Ramos (cell line): ENCODE results near the gene DYNLT1.
"Not testable (repeated sequence)": the region's sequence is repeated elsewhere in the genome, so short reads cannot be mapped to it uniquely, and the experiment has no call there.

Experiments used
- in situ Hi-C: fragments of 300-500 bp; cut with MboI; formaldehyde crosslinking; loops from one replicate; pipeline ENCODE4 v1.14.3; 2022; ENCODE audit warnings: low sequenced_read_pairs; ENCODE audit not compliant: unreplicated experiment

The DYNLT1 gene

GRCh38 chr6:158644231-158645063 is at the start of gene DYNLT1:
Gene DYNLT1 (minus strand): TSS chr6:158644743. CDS start chr6:158644708, 35 bp downstream.
- in situ Hi-C loops = no loop called here

- in situ Hi-C loops = no loop called here
Observed at GRCh38 chr6:158688860-158689259, 44.3 kb upstream of the DYNLT1 start.

- in situ Hi-C loops = no loop called here
Observed at GRCh38 chr6:158687506-158687905, 43.0 kb upstream of the DYNLT1 start.

- in situ Hi-C loops = no loop called here
Observed at GRCh38 chr6:158686791-158687381, 42.3 kb upstream of the DYNLT1 start.

DNA sequence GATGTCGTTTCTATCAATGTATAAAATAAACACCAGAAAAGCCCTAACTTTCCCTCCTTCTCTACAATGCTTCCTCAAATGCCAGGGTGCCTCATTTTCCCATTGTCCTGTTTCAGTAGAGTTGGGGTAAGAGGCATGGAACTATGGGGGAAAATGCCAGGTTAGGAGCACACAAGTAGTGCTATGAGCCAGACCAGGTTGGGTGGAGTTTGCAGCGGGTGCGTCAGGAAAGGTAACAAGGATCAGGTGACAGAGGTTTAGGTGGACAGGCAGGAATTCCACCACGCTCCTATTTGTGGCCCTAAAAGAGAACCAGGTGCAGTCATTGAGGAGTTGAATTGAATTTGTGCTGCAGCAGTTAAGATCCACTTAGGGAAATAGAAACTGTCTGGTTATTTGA is 41.8 kb upstream of the DYNLT1 start:
- in situ Hi-C loops = no loop called here

- in situ Hi-C loops = no loop called here
Observed at GRCh38 chr6:158684745-158685324, 40.3 kb upstream of the DYNLT1 start.

- in situ Hi-C loops = no loop called here
Observed at GRCh38 chr6:158684311-158684710, 39.8 kb upstream of the DYNLT1 start.

GRCh38 chr6:158680481-158680880 is 35.9 kb upstream of the DYNLT1 start:
- in situ Hi-C loops = no loop called here

- in situ Hi-C loops = no loop called here
Observed at GRCh38 chr6:158680015-158680414, 35.5 kb upstream of the DYNLT1 start.

DNA sequence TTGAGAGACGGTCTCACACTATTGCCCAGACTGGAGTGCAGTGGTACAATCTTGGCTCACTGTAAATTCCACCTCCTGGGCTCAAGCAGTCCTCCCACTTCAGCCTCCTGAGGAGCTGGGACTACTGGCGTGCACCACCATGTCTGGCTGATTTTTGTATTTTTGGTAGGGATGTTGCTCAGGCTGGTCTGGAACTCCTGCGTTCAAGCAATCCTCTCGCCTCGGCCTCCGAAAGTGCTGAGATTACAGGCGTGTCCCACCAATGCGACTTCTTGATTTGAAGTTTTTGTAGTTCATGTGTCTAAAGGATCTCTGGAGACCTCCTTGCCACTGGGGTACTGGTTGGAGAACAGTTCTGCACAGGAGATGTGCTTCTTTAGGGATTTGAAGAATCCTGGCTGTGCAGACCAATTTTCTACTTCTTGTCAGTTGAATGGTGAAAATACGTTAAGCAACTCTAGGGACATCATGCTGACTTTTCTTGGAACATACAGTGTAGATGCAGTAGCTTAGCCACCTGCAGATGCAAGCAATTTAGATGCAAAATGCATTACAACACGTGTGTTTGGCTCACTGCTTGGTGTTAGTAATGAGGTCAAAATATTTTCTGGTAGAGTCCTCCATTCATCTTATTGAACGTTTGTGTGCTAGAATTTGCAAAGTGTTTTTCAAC is 33.5 kb upstream of the DYNLT1 start:
- in situ Hi-C loops = no loop called here

DNA sequence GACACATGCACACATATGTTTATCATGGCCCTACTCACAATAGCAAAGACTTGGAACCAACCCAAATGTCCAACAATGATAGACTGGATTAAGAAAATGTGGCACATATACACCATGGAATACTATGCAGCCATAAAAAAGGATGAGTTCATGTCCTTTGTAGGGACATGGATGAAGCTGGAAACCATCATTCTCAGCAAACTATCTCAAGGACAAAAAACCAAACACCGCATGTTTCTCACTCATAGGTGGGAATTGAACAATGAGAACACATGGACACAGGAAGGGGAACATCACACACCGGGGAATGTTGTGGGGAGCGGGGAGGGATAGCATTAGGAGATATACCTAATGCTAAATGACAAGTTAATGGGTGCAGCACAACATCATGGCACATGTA is 32.6 kb upstream of the DYNLT1 start:
- in situ Hi-C loops = not testable (repeated sequence)

- in situ Hi-C loops = no loop called here
Observed at GRCh38 chr6:158674342-158675131, 30.0 kb upstream of the DYNLT1 start.

DNA sequence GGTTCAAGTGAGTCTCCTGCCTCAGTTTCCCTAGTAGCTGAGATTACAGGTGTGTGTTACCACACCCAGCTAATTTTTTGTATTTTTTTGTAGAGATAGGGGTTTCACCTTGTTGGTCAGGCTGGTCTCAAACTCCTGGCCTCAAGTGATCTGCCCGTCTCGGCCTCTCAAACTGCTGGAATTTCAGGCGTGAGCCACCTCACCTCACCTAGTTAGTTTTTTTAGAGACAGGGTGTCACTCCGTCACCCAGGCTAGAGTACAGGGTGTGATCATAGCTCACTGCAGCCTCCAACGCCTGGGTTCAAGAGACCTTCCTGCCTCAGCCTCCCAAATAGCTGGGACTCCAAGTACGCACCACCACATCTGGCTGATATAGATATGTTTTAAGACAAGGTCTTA is 28.2 kb upstream of the DYNLT1 start:
- in situ Hi-C loops = no loop called here

GRCh38 chr6:158672119-158672518 is 27.6 kb upstream of the DYNLT1 start:
- in situ Hi-C loops = not testable (repeated sequence)

DNA sequence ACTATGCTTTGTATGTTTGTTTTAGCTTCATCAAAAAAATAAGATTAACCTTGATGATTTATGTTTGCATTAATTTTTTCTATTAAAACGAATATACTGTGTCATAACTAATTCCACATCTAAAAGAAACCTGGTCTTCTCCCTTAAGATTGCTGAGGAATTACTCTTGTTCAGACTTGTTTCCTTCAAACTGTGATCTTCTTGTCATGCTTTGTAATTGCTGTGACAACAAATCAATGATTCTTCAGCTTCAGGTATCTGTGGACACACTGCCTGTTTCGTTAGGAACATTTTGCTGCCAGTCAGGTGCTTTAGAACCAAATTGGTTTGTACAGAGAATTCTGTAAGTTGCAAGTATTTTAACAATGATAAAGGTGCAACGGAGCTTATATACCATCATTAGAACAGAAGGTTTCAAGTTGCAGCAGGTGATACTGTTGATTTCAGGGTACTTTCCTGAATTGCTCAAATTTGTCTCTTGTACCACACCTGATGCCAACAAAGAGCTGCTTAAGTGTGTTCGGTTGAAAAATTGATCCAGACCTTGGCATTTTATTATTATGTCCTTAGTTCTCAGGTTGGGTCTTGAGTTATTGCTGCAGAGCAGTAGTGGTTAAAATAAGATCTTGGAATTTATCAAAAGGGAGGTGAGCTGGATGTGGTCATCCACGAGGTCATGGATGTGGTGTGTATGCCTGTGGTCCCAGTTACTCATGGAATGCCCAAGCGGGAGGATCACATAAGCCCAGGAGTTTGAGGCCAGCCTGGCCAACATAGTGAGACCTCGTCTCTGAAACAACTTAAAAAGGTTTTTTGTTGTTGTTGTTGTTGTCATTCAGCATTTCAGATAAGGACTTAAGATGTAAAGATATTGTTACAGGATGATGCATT is 24.8 kb upstream of the DYNLT1 start:
- in situ Hi-C loops = no loop called here

- in situ Hi-C loops = no loop called here
Observed at GRCh38 chr6:158668707-158669103, 24.2 kb upstream of the DYNLT1 start.

GRCh38 chr6:158667360-158667981 is 22.9 kb upstream of the DYNLT1 start:
- in situ Hi-C loops = no loop called here

GRCh38 chr6:158666628-158667359 is 22.3 kb upstream of the DYNLT1 start:
- in situ Hi-C loops = no loop called here
